IPS-18a (cell line): ENCODE measurements around the gene PSMA2.
A peak's percentile ranks its signal among the peaks of the same experiment; 100 is the strongest.
"Not testable (repeated sequence)": the region's sequence is repeated elsewhere in the genome, so short reads cannot be mapped to it uniquely, and the experiment has no call there.

Source experiments
- H3K27ac ChIP-seq: one replicate; pipeline ENCODE4 v1.5.1; 2013; ENCODE audit warnings: low read length
- H3K27me3 ChIP-seq: one replicate; pipeline ENCODE4 v1.6.1; 2013; ENCODE audit warnings: mild to moderate bottlenecking, low read length; ENCODE audit not compliant: control insufficient read depth, insufficient read depth
- H3K36me3 ChIP-seq: one replicate; pipeline ENCODE4 v1.6.1; 2013; ENCODE audit warnings: low read depth, low read length; ENCODE audit not compliant: control insufficient read depth
- H3K4me1 ChIP-seq: one replicate; pipeline ENCODE4 v1.6.1; 2013; ENCODE audit warnings: low read depth, low read length; ENCODE audit not compliant: control insufficient read depth
- H3K4me3 ChIP-seq: one replicate; pipeline ENCODE4 v1.5.1; 2013; ENCODE audit warnings: low read length
- H3K9ac ChIP-seq: one replicate; pipeline ENCODE4 v1.6.1; 2013; ENCODE audit warnings: mild to moderate bottlenecking, low read length, moderate library complexity
- H3K9me3 ChIP-seq: one replicate; pipeline ENCODE4 v1.6.1; 2013; ENCODE audit warnings: low read depth, low read length; ENCODE audit not compliant: control insufficient read depth

Gene PSMA2

DNA sequence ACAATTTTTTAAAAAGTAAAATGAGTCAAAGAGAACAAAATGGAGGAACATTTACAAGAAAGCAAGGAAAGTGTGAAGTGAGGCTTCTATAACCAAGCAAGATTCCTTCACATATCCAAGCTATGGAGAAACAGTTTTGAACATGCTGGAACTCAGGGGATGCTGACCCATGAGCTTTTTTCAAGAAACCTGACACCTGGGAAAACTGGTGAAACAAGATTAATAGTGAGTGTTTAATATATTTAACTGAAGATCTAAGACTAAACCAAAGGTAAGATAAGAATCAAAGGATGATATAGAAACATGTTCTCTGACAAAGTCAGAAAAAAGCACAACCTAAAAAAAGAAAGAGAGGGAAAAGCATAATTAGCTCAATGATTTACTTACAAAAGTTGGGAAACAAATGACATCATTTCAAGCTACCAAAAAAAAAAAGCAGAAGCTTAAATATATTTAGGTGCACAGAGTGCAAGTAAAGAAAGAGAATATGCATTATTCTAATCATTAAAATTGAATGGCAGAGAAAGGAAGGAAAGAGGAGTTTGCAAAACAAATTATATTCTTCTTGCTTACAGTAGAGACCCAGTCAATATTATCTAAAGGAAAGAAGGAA lies 45.0 kb downstream of the PSMA2 start:
- H3K4me1 ChIP-seq = peaks cover 17% of the 10 kb centered on the region

DNA sequence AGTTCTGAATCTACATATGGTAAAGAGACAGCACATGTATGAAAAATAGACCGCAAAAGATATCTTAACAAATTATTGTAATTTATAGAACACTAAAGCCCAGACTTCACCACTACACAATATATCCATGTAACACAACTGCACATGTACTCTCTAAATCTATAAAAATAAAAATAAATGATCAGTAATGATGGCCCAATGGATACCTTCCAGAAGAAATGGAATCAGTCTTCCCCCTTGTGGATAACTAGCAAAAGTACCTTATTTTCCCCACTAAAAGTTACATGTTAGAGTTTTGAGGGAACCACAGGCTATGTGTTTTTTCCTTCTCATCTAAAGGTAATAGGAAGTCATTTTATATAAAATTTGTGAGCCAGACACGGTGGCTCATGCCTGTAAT lies 45.8 kb downstream of the PSMA2 start:
- Histone ChIP-seq H3K9ac (no peak overlapping the region), H3K27ac (no peak overlapping the region), H3K36me3 (no peaks in the 10 kb centered on the region), H3K4me1 (peaks cover 18% of the 10 kb centered on the region), H3K9me3 (no peaks in the 10 kb centered on the region), H3K27me3 (no peaks in the 10 kb centered on the region), H3K4me3 (no peak overlapping the region)

More for the DNA sequence above, 45.0 kb downstream of the PSMA2 start:
- Histone ChIP-seq H3K4me3 (peak overlapping the region; percentile 59), H3K9ac (no peak overlapping the region), H3K36me3 (no peaks in the 10 kb centered on the region), H3K27ac (no peak overlapping the region), H3K9me3 (no peaks in the 10 kb centered on the region), H3K27me3 (no peaks in the 10 kb centered on the region)

DNA sequence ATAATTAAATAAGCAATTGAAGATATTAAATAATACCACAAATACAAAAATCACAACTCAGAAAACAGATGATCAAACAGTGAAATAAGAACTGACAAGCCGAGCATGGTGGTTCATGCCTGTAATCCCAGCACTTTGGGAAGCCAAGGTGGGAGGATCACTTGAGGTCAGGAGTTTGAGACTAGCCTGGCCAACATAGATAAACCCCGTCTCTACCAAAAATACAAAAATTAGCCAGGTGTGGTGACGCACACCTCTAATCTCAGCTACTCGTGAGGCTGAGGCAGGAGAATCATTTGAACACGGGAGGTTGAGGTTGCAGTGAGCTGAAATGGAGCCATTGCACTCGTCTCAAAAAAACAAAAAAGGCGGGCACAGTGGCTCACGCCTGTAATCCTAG lies 46.8 kb downstream of the PSMA2 start:
- not testable (repeated sequence) for H3K27ac ChIP-seq, H3K9ac ChIP-seq, H3K27me3 ChIP-seq, H3K4me3 ChIP-seq, H3K9me3 ChIP-seq, H3K36me3 ChIP-seq
- peaks cover 26% of the 10 kb centered on the region for H3K4me1 ChIP-seq

DNA sequence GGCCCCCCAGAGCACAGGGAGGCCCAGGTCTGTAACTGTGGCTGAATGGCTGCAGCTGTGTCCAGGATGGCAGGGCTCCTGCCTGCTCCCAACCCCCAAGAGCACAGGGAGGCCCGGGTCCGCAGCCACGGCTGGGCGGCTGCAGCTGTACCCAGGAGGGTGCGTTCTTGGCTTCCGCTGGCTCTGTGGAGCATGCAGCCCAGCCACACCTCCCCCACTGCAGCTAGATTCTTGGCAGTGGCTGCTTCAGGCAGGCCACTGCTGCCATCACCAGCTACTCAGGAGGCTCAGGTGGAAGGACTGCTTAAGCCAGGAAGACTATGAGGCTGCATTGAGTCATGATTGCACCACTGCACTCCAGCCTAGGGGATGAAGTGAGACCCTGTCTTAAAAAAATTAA lies 48.0 kb downstream of the PSMA2 start:
- Histone ChIP-seq H3K36me3 (no peaks in the 10 kb centered on the region), H3K4me1 (peaks cover 23% of the 10 kb centered on the region), H3K27me3 (no peaks in the 10 kb centered on the region), H3K4me3 (no peak overlapping the region), H3K27ac (no peak overlapping the region), H3K9me3 (no peaks in the 10 kb centered on the region), H3K9ac (no peak overlapping the region)

DNA sequence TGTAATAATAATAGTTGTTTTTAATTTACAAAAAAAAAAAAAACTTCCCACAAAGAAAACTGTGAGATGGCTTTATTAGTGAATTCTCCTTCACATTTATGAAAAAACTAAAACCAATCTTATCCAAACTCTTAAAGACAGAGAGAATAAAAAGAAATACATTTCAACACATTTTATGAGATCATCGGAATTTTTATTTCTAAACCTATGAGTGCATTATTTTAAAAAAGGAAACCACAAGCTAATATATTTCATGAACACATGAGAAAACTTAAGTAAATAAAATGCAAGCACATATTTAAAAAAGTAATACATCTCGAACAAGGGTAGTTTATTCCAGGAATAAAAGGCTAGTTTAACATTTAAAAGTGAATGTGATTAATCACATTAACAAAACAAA lies 51.6 kb downstream of the PSMA2 start:
- H3K27ac ChIP-seq = no peak overlapping the region
- no peaks in the 10 kb centered on the region for H3K27me3 ChIP-seq
- no peak overlapping the region for H3K4me3 ChIP-seq
- H3K9me3 ChIP-seq = no peaks in the 10 kb centered on the region
- no peak overlapping the region for H3K9ac ChIP-seq
- no peaks in the 10 kb centered on the region for H3K36me3 ChIP-seq
- peaks cover 19% of the 10 kb centered on the region for H3K4me1 ChIP-seq

DNA sequence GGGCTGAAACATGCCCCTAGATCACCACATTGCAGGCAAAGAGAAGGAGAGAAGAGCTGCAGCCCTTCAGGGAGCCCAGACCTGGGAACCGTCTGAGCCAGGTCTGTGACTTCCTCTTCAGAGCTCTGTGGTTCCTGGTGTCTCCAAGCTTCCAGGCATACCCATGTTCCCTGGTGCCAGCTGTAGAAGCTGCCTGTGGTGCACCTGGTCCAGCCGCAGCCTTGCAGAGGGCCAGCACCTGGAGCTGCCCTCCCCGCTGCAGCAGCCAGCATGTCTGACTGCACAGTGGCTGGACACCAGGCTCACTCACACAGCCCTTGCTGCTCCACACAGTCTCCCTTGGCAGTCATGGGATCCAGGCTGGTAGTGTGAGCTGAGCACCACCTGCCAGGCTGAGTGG lies 53.7 kb downstream of the PSMA2 start:
- Histone ChIP-seq H3K27ac (no peak overlapping the region), H3K9ac (no peak overlapping the region), H3K9me3 (no peaks in the 10 kb centered on the region), H3K27me3 (no peaks in the 10 kb centered on the region), H3K4me1 (peaks cover 19% of the 10 kb centered on the region), H3K4me3 (no peak overlapping the region), H3K36me3 (no peaks in the 10 kb centered on the region)

DNA sequence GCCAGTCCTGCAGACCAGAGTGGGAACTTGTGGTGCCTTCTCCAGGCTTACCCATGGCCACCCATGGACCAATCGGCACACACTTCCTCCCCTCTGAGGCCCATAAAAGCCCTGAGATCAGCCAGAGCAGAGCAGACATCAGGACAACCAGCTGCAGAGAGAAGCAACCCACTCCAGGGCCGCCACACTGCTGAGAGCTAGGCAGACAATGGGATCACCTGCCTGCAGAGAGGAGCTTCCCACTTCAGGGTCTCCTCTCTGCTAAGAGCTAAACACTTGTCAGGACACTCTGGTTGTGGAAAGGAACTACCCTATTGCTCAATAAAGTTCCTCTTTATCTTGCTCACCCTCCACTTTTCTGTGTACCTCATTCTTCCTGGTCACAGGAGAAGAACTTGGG lies 54.1 kb downstream of the PSMA2 start:
- Histone ChIP-seq H3K27me3 (no peaks in the 10 kb centered on the region), H3K4me1 (peaks cover 19% of the 10 kb centered on the region), H3K4me3 (no peak overlapping the region), H3K27ac (no peak overlapping the region), H3K9me3 (no peaks in the 10 kb centered on the region), H3K9ac (no peak overlapping the region), H3K36me3 (no peaks in the 10 kb centered on the region)

DNA sequence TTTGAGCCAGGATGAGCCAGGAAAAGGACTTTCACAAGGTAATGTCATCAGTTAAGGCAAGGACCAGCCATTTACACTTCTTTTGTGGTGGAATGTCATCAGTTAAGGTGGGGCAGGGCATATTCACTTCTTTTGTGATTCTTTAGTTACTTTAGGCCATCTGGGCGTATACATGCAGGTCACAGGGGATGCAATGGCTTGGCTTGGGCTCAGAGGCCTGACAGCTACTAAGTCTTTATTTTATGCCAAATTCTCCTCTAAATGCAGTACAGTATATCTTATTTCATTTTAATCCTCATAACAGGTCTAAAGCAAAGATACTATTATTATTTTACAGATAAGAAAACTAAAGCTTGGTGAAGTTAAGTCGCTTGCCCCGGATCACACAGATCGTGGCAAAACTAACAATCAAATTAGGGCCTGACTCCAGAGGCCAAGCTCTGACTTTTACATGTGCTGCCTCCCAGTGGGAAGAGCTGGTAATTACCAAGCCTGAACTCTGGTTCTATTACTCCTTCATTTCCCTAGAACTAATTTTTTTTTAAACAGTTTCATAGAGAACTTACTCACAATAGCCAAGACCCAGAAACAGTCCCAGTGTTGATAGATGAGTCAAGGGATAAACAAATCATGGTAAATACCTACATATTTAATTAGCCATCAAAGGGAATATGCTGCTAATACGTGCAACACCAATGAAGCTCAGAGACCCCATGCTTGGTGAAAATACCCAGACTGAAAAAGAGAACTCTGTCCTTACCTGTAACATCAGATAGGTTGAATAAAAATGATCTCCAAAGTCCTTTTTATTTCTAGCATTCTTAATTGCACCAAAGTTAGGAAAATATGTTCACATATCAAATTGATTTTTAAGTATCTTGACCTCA lies 55.5 kb downstream of the PSMA2 start:
- peak overlapping the region; percentile 32 for H3K9ac ChIP-seq
- H3K27me3 ChIP-seq = no peaks in the 10 kb centered on the region
- peaks cover 19% of the 10 kb centered on the region for H3K4me1 ChIP-seq
- no peak overlapping the region for H3K4me3 ChIP-seq
- H3K36me3 ChIP-seq = no peaks in the 10 kb centered on the region
- no peaks in the 10 kb centered on the region for H3K9me3 ChIP-seq
- H3K27ac ChIP-seq = no peak overlapping the region

DNA sequence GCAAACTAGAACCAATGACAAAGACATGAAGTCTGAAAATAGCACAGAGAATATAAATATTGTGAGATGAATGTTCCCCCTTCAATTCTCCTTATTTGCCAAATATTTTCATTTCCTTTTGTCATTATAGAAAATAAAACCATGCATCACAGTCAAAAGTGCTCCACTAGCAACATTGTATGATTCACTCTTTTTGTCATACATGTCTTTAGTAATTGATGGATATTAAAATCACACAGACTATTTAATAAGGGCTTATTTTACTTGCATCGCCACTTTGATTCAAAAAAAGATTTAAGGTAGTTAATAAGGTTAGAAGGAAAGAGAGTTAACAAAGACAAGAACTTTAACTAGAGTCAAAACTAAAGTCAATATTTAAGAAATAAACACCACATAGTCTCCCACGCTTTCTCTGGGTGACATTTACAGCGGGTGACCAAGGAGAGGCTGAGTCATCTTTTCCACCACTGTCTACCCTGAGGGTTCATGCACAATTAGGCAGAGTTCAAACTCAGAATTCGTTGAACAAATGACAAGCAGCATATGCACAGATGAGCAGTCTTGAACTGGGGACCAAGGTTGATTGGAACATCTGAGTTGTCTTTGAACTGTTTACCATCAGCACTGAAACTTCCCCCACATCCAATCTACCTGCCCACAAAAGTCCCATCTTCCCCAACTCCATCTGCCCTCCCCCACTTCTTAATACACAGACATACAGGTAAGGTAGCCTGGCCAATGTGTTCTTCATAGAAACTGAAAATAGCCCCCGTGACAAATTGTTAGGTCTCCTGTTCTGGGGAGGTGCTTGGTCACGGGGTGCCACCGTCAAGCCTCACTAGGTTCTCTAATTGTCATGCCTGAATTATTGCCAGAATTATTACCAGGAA lies 62.6 kb downstream of the PSMA2 start:
- H3K4me3 ChIP-seq = no peak overlapping the region
- H3K9ac ChIP-seq = no peak overlapping the region
- no peak overlapping the region for H3K27ac ChIP-seq
- no peaks in the 10 kb centered on the region for H3K4me1 ChIP-seq
- H3K9me3 ChIP-seq = peaks cover 4% of the 10 kb centered on the region
- H3K27me3 ChIP-seq = no peaks in the 10 kb centered on the region
- no peaks in the 10 kb centered on the region for H3K36me3 ChIP-seq

DNA sequence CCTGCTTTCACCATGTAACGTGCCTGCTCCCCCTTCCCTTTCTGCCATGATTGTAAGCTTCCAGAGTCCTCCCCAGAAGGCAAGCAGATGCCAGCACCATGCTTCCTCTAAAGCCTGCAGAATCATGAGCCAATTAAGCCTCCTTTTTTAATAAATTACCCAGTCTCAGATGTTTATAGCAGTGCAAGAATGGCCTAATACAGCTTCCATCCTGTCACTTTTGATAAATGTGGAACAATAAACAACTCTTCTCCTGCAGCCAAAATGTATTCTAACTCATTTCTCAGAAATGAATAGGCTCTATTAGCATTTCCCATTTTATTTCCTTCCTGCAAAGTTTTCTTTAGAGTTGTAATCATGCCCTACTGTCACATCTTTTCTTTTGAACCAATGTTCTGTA lies 63.5 kb downstream of the PSMA2 start:
- Histone ChIP-seq H3K4me1 (no peaks in the 10 kb centered on the region), H3K4me3 (no peak overlapping the region), H3K36me3 (no peaks in the 10 kb centered on the region), H3K27ac (no peak overlapping the region), H3K9me3 (peaks cover 11% of the 10 kb centered on the region), H3K9ac (no peak overlapping the region), H3K27me3 (no peaks in the 10 kb centered on the region)
